ENCODE measurements around the gene ARFGEF2. TPM values are rescaled to one million over a fixed set of nuclear protein-coding genes. Genes with fewer than 3 reads are reported as not detected.

The ARFGEF2 gene
- total RNA-seq, 4 donors from 2014 or later = 27.2 to 45.1 (median 35.3) TPM

DNA sequence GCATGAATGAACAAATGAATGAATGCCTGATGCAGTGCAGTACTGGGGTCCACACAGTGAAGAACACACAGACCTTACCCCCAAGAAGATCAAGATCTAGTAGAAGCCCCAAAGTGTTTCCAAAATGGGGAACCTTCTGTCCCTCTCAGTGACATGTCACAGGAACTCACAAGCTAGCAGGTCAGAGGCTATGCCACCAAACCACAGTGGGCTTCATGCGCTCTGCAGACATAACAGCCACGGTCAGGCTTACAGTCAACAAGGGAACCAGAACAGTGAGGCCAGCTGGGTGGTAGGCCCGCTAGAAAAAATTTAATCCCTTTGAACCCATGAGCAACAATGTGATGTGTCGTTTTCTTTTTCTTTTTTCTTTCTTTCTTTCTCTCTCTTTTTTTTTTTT lies 20.2 kb upstream of the ARFGEF2 start:
- DNase-seq (ENCODE audit: low spot score in 2 of 2) = no peak
- WGBS, 2 donors = 86 to 93% methylated on average over 4 of the region's 4 CpGs
- no peak overlapping the region for H3K4me3 ChIP-seq (ENCODE audit: low read depth, poor library complexity, severe bottlenecking)
- TF ChIP-seq, protein P1, sequence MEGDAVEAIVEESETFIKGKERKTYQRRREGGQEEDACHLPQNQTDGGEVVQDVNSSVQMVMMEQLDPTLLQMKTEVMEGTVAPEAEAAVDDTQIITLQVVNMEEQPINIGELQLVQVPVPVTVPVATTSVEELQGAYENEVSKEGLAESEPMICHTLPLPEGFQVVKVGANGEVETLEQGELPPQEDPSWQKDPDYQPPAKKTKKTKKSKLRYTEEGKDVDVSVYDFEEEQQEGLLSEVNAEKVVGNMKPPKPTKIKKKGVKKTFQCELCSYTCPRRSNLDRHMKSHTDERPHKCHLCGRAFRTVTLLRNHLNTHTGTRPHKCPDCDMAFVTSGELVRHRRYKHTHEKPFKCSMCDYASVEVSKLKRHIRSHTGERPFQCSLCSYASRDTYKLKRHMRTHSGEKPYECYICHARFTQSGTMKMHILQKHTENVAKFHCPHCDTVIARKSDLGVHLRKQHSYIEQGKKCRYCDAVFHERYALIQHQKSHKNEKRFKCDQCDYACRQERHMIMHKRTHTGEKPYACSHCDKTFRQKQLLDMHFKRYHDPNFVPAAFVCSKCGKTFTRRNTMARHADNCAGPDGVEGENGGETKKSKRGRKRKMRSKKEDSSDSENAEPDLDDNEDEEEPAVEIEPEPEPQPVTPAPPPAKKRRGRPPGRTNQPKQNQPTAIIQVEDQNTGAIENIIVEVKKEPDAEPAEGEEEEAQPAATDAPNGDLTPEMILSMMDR (IDR thresholded peaks at IDR 0.05) = no peak
- TF ChIP-seq POLR2A (IDR thresholded peaks at IDR 0.05) = no peak
- intact Hi-C loops (cut with DNase I; ENCODE audit: low total_unique reads) = no loop called here

DNA sequence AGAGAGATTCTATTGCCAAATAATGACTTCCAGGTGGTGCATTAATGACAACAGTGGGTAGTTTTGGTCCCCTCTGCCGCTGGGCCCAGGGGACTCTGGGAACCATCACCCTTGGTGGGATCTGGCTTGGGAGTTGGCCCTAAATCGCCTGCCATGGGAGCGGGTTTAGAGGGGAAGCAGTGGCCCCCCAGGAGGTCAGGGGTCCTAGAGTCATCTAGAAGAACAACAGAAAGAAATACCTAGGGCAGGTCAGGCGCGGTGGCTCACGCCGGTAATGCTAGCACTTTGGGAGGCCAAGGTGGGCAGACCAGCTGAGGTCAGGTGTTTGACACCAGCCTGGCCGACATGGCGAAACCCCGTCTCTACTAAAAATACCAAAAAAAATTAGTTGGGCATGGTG lies 17.8 kb upstream of the ARFGEF2 start:
- peak in 1 of 2 donors; percentile 81 for DNase-seq (ENCODE audit: low spot score in 2 of 2)
- H3K4me3 ChIP-seq (ENCODE audit: low read depth, poor library complexity, severe bottlenecking) = no peak overlapping the region
- intact Hi-C loops (cut with DNase I; ENCODE audit: low total_unique reads) = loop anchor here (2.0 kb wide), 1 partner anchor 247 kb away; no protein-coding TSS in a partner anchor
- no peak for TF ChIP-seq POLR2A (IDR thresholded peaks at IDR 0.05)
- TF ChIP-seq, protein P1 (IDR thresholded peaks at IDR 0.05) = no peak
- WGBS, 2 donors = 85 to 91% methylated on average over 10 of the region's 10 CpGs

DNA sequence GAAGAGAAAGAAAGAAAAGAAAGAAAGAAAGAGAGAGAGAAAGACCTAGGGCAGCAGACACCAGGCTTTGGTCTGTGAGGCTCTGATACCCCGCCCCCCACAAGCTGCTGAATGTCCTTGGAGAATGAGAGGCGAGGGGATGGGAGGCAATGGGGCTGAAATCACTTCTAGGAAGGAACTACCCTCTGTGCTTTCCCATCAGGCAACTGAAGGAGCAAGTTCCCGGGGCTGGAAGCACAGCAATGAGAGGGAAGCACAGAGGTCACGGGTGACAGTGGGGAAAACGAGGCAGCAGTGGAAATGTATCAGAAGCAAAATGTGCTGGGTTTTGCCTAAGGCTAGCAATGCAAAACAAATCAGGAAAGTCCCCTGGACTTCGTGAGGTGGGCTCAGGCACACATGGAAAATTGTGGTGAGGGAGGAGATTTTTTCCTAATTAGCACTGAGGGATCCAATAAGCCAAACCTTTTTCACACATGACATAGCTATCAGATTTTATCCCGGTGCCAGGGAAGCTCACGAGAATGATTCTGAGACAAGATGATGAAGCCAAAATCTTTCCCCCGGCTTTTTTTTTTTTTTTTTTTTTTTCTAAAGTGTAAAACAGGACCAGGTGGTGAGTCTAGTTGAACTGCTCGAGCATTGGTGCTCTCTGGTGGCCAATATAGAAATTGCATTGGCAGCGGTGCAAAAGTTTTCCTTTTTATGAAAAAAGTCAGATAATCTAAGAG lies 16.8 kb upstream of the ARFGEF2 start:
- TF ChIP-seq, protein P1 (IDR thresholded peaks at IDR 0.05) = peak in 1 of 3 donors; percentile 39
- TF ChIP-seq POLR2A (IDR thresholded peaks at IDR 0.05) = no peak
- H3K4me3 ChIP-seq (ENCODE audit: low read depth, poor library complexity, severe bottlenecking) = no peak overlapping the region
- 12 to 20% methylated on average over 11 of the region's 11 CpGs for WGBS, 2 donors
- intact Hi-C loops (cut with DNase I; ENCODE audit: low total_unique reads) = loop anchor here (2.0 kb wide), 1 partner anchor 248 kb away; no protein-coding TSS in a partner anchor
- DNase-seq (ENCODE audit: low spot score in 2 of 2) = peak; percentile 62 to 88

DNA sequence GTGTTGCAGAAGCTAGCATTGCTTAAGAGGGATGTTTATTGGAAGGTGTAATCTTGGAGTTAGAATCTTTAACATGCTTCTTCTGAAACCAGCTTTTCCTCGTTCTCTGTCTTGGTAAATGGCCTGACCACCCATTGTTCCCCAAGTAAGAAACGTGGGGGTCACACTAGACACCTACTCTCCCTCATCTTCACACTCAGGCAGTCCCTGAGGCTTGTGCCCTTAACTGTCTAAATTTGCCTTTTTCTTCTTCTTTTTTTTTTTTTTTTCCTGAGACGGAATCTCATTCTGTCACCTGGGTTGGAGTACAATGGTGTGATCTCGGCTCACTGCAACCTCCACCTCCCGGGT lies 16.2 kb upstream of the ARFGEF2 start:
- no peak for DNase-seq (ENCODE audit: low spot score in 2 of 2)
- no peak overlapping the region for H3K4me3 ChIP-seq (ENCODE audit: low read depth, poor library complexity, severe bottlenecking)
- intact Hi-C loops (cut with DNase I; ENCODE audit: low total_unique reads) = loop anchor here (2.0 kb wide), 1 partner anchor 248 kb away; no protein-coding TSS in a partner anchor
- TF ChIP-seq, protein P1 (IDR thresholded peaks at IDR 0.05) = no peak
- no peak for TF ChIP-seq POLR2A (IDR thresholded peaks at IDR 0.05)
- WGBS, 2 donors = 57 to 63% methylated on average over 5 of the region's 5 CpGs

DNA sequence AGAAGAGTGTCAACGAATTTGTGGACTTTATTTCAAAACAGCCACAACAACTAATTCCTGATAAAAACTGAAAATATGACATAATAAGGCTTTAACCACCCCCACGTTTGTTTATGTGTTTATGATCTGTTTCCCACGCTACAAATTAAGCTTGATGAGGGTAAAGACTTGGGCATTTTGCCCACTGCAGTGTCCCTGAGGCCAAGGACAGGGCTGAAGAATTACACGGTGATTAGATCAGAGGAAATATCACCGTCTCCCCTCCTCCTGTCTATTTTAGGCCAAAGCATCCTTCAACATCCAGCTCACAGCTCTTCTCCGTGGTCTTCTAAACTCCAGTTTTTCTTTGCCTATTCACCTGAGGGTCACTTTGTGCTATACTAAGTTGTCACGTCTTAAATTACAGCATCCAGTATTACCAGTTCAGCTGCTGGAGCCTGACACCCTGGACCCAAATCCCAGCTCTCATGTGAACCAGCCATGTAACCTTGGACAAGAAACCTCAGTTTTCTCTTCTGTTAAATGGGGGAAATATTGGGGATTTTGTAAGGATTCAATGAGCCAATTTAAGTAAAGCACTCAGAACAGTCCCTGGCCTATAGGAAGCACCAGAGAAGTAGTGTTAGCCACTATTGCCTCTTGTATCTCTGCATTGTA lies 15.2 kb upstream of the ARFGEF2 start:
- 37 to 40% methylated on average over 7 of the region's 7 CpGs for WGBS, 2 donors
- intact Hi-C loops (cut with DNase I; ENCODE audit: low total_unique reads) = no loop called here
- DNase-seq (ENCODE audit: low spot score in 2 of 2) = peak in 1 of 2 donors; percentile 66
- no peak overlapping the region for H3K4me3 ChIP-seq (ENCODE audit: low read depth, poor library complexity, severe bottlenecking)
- no peak for TF ChIP-seq POLR2A (IDR thresholded peaks at IDR 0.05)
- TF ChIP-seq, protein P1 (IDR thresholded peaks at IDR 0.05) = no peak

Measured in lower leg skin (tissue), 4 donors.